Measurements from ENCODE around the gene SRP14. TPM values are rescaled to one million over a fixed set of nuclear protein-coding genes. Genes with fewer than 3 reads are reported as not detected.

Gene SRP14
- total RNA-seq, 1 experiment from 2014 or later: 274 TPM

- ChIA-PET CTCF (interaction anchor here (0.6 to 1.6 kb wide), 10 partner anchors 37 to 235 kb away, joined by 3 to 9 read pairs (median 4); no protein-coding TSS in a partner anchor), POLR2A (ENCODE audit: low non-redundant PET) (interaction anchor here (0.7 kb wide), 1 partner anchor 131 kb away, joined by 3 read pairs; no protein-coding TSS in a partner anchor)
- Histone ChIP-seq H3K9me3 (ENCODE audit: low read depth, low read length, poor library complexity, severe bottlenecking) (no peaks in the 10 kb centered on the region), H3K36me3 (ENCODE audit: insufficient read depth, low read length, poor library complexity, severe bottlenecking) (no peaks in the 10 kb centered on the region), H3K27ac (ENCODE audit: low read depth, low read length, poor library complexity, severe bottlenecking) (peak overlapping the region; percentile 69), H3K4me1 (ENCODE audit: insufficient read depth, low read length, poor library complexity, severe bottlenecking) (peaks cover 35% of the 10 kb centered on the region), H3K4me3 (ENCODE audit: low read depth, low read length, poor library complexity, severe bottlenecking) (peak overlapping the region; percentile 21), H3K27me3 (replicated peaks; ENCODE audit: insufficient read depth, low read depth, low read length, poor library complexity) (no peaks in the 10 kb centered on the region)
- no TSS peak for BruUV-seq (replicated peaks)
- intact Hi-C loops (cut with micrococcal nuclease; ENCODE audit: unreplicated experiment): loop anchor here (1.0 to 10.0 kb wide), 5 partner anchors 58 to 380 kb away; no protein-coding TSS in a partner anchor
- no peak for TF ChIP-seq EZH2 (IDR thresholded peaks at IDR 0.05; ENCODE audit: borderline replicate concordance, low read depth, low read length, poor library complexity, severe bottlenecking)
- TF ChIP-seq CTCF (conservative IDR thresholded peaks at IDR 0.05; ENCODE audit: low read depth, low read length): peak; percentile 98
- peak; percentile 90 for DNase-seq (ENCODE audit: low spot score)
These were observed 6.0 kb upstream of the SRP14 start for GRCh38 chr15:40044717-40045571.

GRCh38 chr15:40043927-40044716 is 5.1 kb upstream of the SRP14 start:
- Histone ChIP-seq H3K4me3 (ENCODE audit: low read depth, low read length, poor library complexity, severe bottlenecking) (no peak overlapping the region), H3K27me3 (replicated peaks; ENCODE audit: insufficient read depth, low read depth, low read length, poor library complexity) (no peaks in the 10 kb centered on the region), H3K9me3 (ENCODE audit: low read depth, low read length, poor library complexity, severe bottlenecking) (no peaks in the 10 kb centered on the region), H3K27ac (ENCODE audit: low read depth, low read length, poor library complexity, severe bottlenecking) (peak overlapping the region; percentile 55), H3K4me1 (ENCODE audit: insufficient read depth, low read length, poor library complexity, severe bottlenecking) (peaks cover 35% of the 10 kb centered on the region), H3K36me3 (ENCODE audit: insufficient read depth, low read length, poor library complexity, severe bottlenecking) (no peaks in the 10 kb centered on the region)
- TF ChIP-seq EZH2 (IDR thresholded peaks at IDR 0.05; ENCODE audit: borderline replicate concordance, low read depth, low read length, poor library complexity, severe bottlenecking) (no peak), CTCF (conservative IDR thresholded peaks at IDR 0.05; ENCODE audit: low read depth, low read length) (no peak)
- BruUV-seq (replicated peaks): no TSS peak
- ChIA-PET POLR2A (ENCODE audit: low non-redundant PET) (no interaction called here), CTCF (no interaction called here)
- no peak for DNase-seq (ENCODE audit: low spot score)
- intact Hi-C loops (cut with micrococcal nuclease; ENCODE audit: unreplicated experiment): loop anchor here (2.0 to 10.0 kb wide), 4 partner anchors 59 to 381 kb away; no protein-coding TSS in a partner anchor

GRCh38 chr15:40042791-40043320 is 3.9 kb upstream of the SRP14 start:
- TF ChIP-seq CTCF (conservative IDR thresholded peaks at IDR 0.05; ENCODE audit: low read depth, low read length) (no peak), EZH2 (IDR thresholded peaks at IDR 0.05; ENCODE audit: borderline replicate concordance, low read depth, low read length, poor library complexity, severe bottlenecking) (no peak)
- Histone ChIP-seq H3K36me3 (ENCODE audit: insufficient read depth, low read length, poor library complexity, severe bottlenecking) (peaks cover under 1% of the 10 kb centered on the region), H3K27ac (ENCODE audit: low read depth, low read length, poor library complexity, severe bottlenecking) (no peak overlapping the region), H3K9me3 (ENCODE audit: low read depth, low read length, poor library complexity, severe bottlenecking) (no peaks in the 10 kb centered on the region), H3K27me3 (replicated peaks; ENCODE audit: insufficient read depth, low read depth, low read length, poor library complexity) (no peaks in the 10 kb centered on the region), H3K4me3 (ENCODE audit: low read depth, low read length, poor library complexity, severe bottlenecking) (no peak overlapping the region), H3K4me1 (ENCODE audit: insufficient read depth, low read length, poor library complexity, severe bottlenecking) (peaks cover 31% of the 10 kb centered on the region)
- ChIA-PET POLR2A (ENCODE audit: low non-redundant PET) (no interaction called here), CTCF (interaction anchor here (0.6 kb wide), 1 partner anchor 162 kb away, joined by 4 read pairs; no protein-coding TSS in a partner anchor)
- BruUV-seq (replicated peaks): no TSS peak
- DNase-seq (ENCODE audit: low spot score): no peak
- intact Hi-C loops (cut with micrococcal nuclease; ENCODE audit: unreplicated experiment): loop anchor here (10.0 kb wide), 1 partner anchor 382 kb away; no protein-coding TSS in a partner anchor

Data from A673 (cell line).